KMS-11 (cell line): ENCODE data around the gene BMP6.

Source experiments
- H2AFZ ChIP-seq: fragments of 200-600 bp; sonication (generic); 2 replicates; pipeline ENCODE4 v1.6.1; 2016; ENCODE audit warnings: antibody characterized with exemption, mixed run types, low read depth
- H3K27ac ChIP-seq: fragments of 200-600 bp; sonication (generic); 2 replicates; pipeline ENCODE4 v1.6.1; 2016; ENCODE audit warnings: mild to moderate bottlenecking, mixed run types
- H3K27me3 ChIP-seq: fragments of 200-600 bp; sonication (generic); 2 replicates; pipeline ENCODE4 v1.6.1; 2017; ENCODE audit warnings: mild to moderate bottlenecking, low read depth, mixed run types, moderate library complexity; ENCODE audit not compliant: insufficient read depth
- H3K36me3 ChIP-seq: fragments of 200-600 bp; sonication (generic); 2 replicates; pipeline ENCODE4 v1.6.1; 2017; ENCODE audit warnings: mild to moderate bottlenecking, mixed run types; ENCODE audit not compliant: insufficient read depth
- H3K4me1 ChIP-seq: fragments of 200-600 bp; sonication (generic); 2 replicates; pipeline ENCODE4 v1.6.1; 2016; ENCODE audit warnings: mild to moderate bottlenecking, low read depth, mixed run types; ENCODE audit not compliant: poor library complexity, severe bottlenecking
- H3K4me2 ChIP-seq: fragments of 200-600 bp; sonication (generic); 2 replicates; pipeline ENCODE4 v1.7.0; 2016; ENCODE audit warnings: mild to moderate bottlenecking, mixed run types
- H3K4me3 ChIP-seq: fragments of 200-600 bp; sonication (generic); IDR thresholded peaks from 2 replicates; pipeline ENCODE4 v1.6.1; 2017; ENCODE audit warnings: low read depth, low read length, mixed read lengths; ENCODE audit not compliant: insufficient read depth
- H3K79me2 ChIP-seq: fragments of 200-600 bp; sonication (generic); 2 replicates; pipeline ENCODE4 v1.6.1; 2016; ENCODE audit warnings: low read depth, mixed run types; ENCODE audit not compliant: insufficient read depth
- H3K9ac ChIP-seq: fragments of 200-600 bp; sonication (generic); 2 replicates; pipeline ENCODE4 v1.6.1; 2016; ENCODE audit warnings: mild to moderate bottlenecking, mixed run types
- H4K20me1 ChIP-seq: fragments of 200-600 bp; sonication (generic); 2 replicates; pipeline ENCODE4 v1.6.1; 2016; ENCODE audit warnings: mild to moderate bottlenecking, mixed run types; ENCODE audit not compliant: insufficient read depth
- CTCF ChIP-seq: fragments of 200-600 bp; sonication (generic); conservative IDR thresholded peaks from 2 replicates; pipeline ENCODE4 v1.6.1; 2017; ENCODE audit warnings: low read depth, mild to moderate bottlenecking, antibody characterized with exemption, low read length, moderate library complexity, mixed read lengths

BMP6 gene

GRCh38 chr6:7865781-7866180, 139.9 kb downstream of the BMP6 start:
- H2AFZ ChIP-seq = no peak overlapping the region
- H3K4me2 ChIP-seq = no peak overlapping the region
- H3K27me3 ChIP-seq = no peaks in the 10 kb centered on the region
- H3K4me1 ChIP-seq = no peaks in the 10 kb centered on the region
- H3K36me3 ChIP-seq = 0 out of 2 replicates have a peak, but pooled peaks cover 3% of the 10 kb centered on the region
- no peaks in the 10 kb centered on the region for H3K79me2 ChIP-seq
- H3K27ac ChIP-seq = no peak overlapping the region
- no peaks in the 10 kb centered on the region for H4K20me1 ChIP-seq
- H3K9ac ChIP-seq = no peak overlapping the region
- no peak for TF ChIP-seq CTCF
- H3K4me3 ChIP-seq = no peak overlapping the region

GRCh38 chr6:7866526-7866925, 140.6 kb downstream of the BMP6 start:
- Histone ChIP-seq H3K9ac (no peak overlapping the region), H3K27ac (no peak overlapping the region), H2AFZ (no peak overlapping the region), H3K4me1 (no peaks in the 10 kb centered on the region), H3K27me3 (no peaks in the 10 kb centered on the region), H3K4me2 (no peak overlapping the region), H4K20me1 (no peaks in the 10 kb centered on the region), H3K36me3 (0 out of 2 replicates have a peak, but pooled peaks cover 3% of the 10 kb centered on the region), H3K4me3 (no peak overlapping the region), H3K79me2 (no peaks in the 10 kb centered on the region)
- TF ChIP-seq CTCF = no peak

GRCh38 chr6:7868926-7869325, 143.0 kb downstream of the BMP6 start:
- no peak for TF ChIP-seq CTCF
- no peak overlapping the region for H2AFZ ChIP-seq
- no peak overlapping the region for H3K4me3 ChIP-seq
- no peaks in the 10 kb centered on the region for H3K79me2 ChIP-seq
- H3K27ac ChIP-seq = no peak overlapping the region
- no peaks in the 10 kb centered on the region for H3K36me3 ChIP-seq
- no peak overlapping the region for H3K4me2 ChIP-seq
- H3K27me3 ChIP-seq = no peaks in the 10 kb centered on the region
- no peaks in the 10 kb centered on the region for H3K4me1 ChIP-seq
- no peaks in the 10 kb centered on the region for H4K20me1 ChIP-seq
- no peak overlapping the region for H3K9ac ChIP-seq

- no peak for TF ChIP-seq CTCF
- H4K20me1 ChIP-seq = peaks cover 3% of the 10 kb centered on the region; the same call in 1 of the 2 replicates
- H3K9ac ChIP-seq = no peak overlapping the region
- no peaks in the 10 kb centered on the region for H3K79me2 ChIP-seq
- no peak overlapping the region; the same call in 1 of the 2 replicates for H3K27ac ChIP-seq
- no peak overlapping the region for H3K4me3 ChIP-seq
- no peak overlapping the region for H2AFZ ChIP-seq
- no peak overlapping the region for H3K4me2 ChIP-seq
- H3K36me3 ChIP-seq = peaks cover 18% of the 10 kb centered on the region
- H3K27me3 ChIP-seq = no peaks in the 10 kb centered on the region
- no peaks in the 10 kb centered on the region for H3K4me1 ChIP-seq
These were observed 152.6 kb downstream of the BMP6 start for GRCh38 chr6:7878401-7878964.
